Epithelial cell of proximal tubule (primary cell): ENCODE results near the gene TOP3B. TPM values are rescaled to one million over a fixed set of nuclear protein-coding genes. Genes with fewer than 3 reads are reported as not detected.

Experiments
- DNase-seq: peaks from one replicate; pipeline ENCODE4 v3.0.0-alpha.2; 2011; ENCODE audit warnings: low read depth
- H3K4me3 ChIP-seq: 2 replicates; pipeline ENCODE4 v1.5.1; 2011; ENCODE audit warnings: low read depth, mild to moderate bottlenecking, low read length
- CTCF ChIP-seq: conservative IDR thresholded peaks from 2 replicates; pipeline ENCODE4 v1.5.1; 2012; ENCODE audit warnings: low read depth, mild to moderate bottlenecking, low read length
- total RNA-seq: library from RNA; depleted of rRNA; stranded (reverse); fragments of >200 nt; gene quantifications from 2 replicates; pipeline ENCODE4 v1.2.3, GENCODE V29; 2015

The TOP3B gene
- total RNA-seq, 1 donor from 2014 or later = 27.9 TPM

DNA sequence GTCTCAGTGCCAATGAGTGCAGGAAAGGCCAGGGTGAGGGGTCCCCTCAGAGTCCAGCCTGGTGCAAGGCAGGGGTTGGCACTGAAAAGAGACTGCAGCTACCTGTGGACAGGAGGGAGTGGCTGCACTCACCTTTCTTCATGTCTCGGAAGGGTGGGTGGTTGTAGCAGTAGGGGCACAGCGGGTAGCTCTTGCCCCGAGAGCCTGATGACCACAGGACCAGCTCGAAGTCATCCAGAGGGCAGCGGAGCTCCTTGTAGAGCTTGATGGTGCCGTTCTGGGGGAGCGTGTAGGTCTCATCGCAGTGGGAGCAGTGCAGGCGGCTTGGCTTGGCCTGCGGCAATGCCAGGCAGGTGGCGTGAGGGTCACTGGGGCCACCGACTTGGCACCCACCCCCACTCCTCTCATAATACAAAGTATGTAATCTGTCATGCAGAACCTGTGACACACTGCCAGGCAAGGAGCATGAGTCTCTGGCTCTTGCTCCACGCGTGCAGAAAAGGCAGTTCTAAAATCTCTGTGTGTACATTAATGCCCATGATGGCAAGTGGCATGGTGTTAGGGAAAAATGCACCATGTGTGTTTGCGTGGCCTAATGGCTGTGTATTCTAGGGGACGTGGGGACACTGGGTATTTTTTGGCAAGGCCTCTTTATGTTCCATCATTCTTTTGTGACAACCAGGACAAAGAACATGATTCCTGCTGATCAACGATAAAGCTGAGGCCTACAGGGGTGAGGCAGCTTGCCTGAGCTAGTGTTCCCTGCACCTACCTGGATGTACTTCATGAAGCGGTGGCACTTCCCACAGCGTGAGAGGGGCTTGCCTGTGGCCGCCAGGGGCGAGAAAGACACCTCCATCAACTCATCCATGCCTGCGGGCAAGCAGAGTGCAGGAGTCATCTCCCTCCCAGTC is 24.0 kb downstream of the TOP3B start:
- TF ChIP-seq CTCF = no peak
- no peak overlapping the region for H3K4me3 ChIP-seq
- DNase-seq = no peak

GRCh38 chr22:21952586-21953571 is 29.7 kb downstream of the TOP3B start, which contains the start of gene PPM1F:
Gene PPM1F (minus strand): TSS chr22:21952848. CDS start chr22:21946048, 6,800 bp downstream.
- H3K4me3 ChIP-seq = peak within 1 kb of the TSS; percentile 87
- TF ChIP-seq CTCF = peak; percentile 67
- DNase-seq = no peak

DNA sequence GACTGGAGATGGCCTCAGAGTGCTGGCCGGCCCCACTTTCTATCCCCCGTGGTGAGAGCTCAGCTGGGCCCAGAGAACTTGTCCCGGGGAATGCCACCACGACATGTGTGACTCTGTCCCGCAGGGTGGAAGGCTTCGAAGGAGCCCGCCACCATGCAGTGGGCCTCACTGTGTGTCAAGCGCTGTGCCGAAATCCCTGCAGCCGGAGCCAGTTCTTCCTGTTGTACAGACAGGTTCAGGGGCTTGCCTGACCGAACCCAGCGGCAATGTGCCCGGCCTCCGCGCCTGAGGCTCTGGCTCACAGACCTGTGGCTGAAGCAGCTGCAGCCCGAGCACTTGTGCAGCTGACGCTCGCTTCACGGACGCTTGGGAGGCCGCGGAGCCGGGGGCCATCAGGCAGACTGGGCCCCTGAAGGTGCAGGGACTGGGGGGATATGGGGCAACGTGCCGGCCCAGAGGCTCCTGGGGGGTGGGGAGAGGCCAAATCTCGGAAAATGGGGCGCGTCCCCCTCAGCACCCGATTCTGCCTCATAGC is 30.6 kb downstream of the TOP3B start:
- no peak for DNase-seq
- TF ChIP-seq CTCF = no peak
- peak overlapping the region; percentile 87 for H3K4me3 ChIP-seq

GRCh38 chr22:21951062-21951461 is 31.5 kb downstream of the TOP3B start:
- no peak overlapping the region for H3K4me3 ChIP-seq
- no peak for DNase-seq
- no peak for TF ChIP-seq CTCF

- DNase-seq = no peak
- H3K4me3 ChIP-seq = no peak overlapping the region
- TF ChIP-seq CTCF = no peak
Measured at GRCh38 chr22:21949948-21950347, 32.6 kb downstream of the TOP3B start.

- DNase-seq = no peak
- H3K4me3 ChIP-seq = no peak overlapping the region
- TF ChIP-seq CTCF = no peak
Measured at GRCh38 chr22:21949569-21949918, 33.0 kb downstream of the TOP3B start.
